NCI-H1092 (cell line): ENCODE results near the gene DPYD.

Experiments used
- DNase-seq: peaks from one replicate; lab custom pipeline; 2025; lab: John Stamatoyannopoulos, UW

Gene DPYD

GRCh38 chr1:97044159-97044760, 876.6 kb downstream of the DPYD start:
- no peak for DNase-seq

- DNase-seq: no peak
Observed at GRCh38 chr1:97042551-97042950, 878.3 kb downstream of the DPYD start.

- no peak for DNase-seq
Observed at GRCh38 chr1:97041026-97041425, 879.8 kb downstream of the DPYD start.

- no peak for DNase-seq
Observed at GRCh38 chr1:97038410-97038809, 882.4 kb downstream of the DPYD start.

- no peak for DNase-seq
Observed at GRCh38 chr1:97034651-97035050, 886.2 kb downstream of the DPYD start.

GRCh38 chr1:97033949-97034348, 886.9 kb downstream of the DPYD start:
- no peak for DNase-seq
